Chondrocyte (in vitro differentiated cells): ENCODE measurements around the gene TBC1D14. TPM values are rescaled to one million over a fixed set of nuclear protein-coding genes. Genes with fewer than 3 reads are reported as not detected.

Source experiments
- DNase-seq: peaks from one replicate; pipeline ENCODE4 v3.0.0; 2021; ENCODE audit warnings: mixed read lengths, low spot score
- H3K27ac Mint-ChIP-seq: one replicate; pipeline ENCODE4 v1.8.0; 2021; ENCODE audit warnings: mild to moderate bottlenecking, moderate library complexity, mixed read lengths; ENCODE audit not compliant: unreplicated experiment
- H3K27me3 Mint-ChIP-seq: 2 replicates; pipeline ENCODE4 v1.8.0; 2021; ENCODE audit warnings: low read depth, mixed read lengths
- H3K36me3 Mint-ChIP-seq: 2 replicates; pipeline ENCODE4 v1.8.0; 2021; ENCODE audit warnings: low read depth, mixed read lengths
- H3K4me1 Mint-ChIP-seq: 2 replicates; pipeline ENCODE4 v1.8.0; 2021; ENCODE audit warnings: low read depth, mild to moderate bottlenecking, mixed read lengths
- H3K4me3 Mint-ChIP-seq: one replicate; pipeline ENCODE4 v1.8.0; 2021; ENCODE audit warnings: mild to moderate bottlenecking, moderate library complexity, mixed read lengths; ENCODE audit not compliant: unreplicated experiment
- H3K9me3 Mint-ChIP-seq: 2 replicates; pipeline ENCODE4 v1.8.0; 2021; ENCODE audit warnings: low read depth, mixed read lengths
- total RNA-seq: library from RNA; stranded (reverse); gene quantifications from 3 replicates; pipeline ENCODE4 v1.2.1, GENCODE V29; 2021
- TF ChIP-seq, protein P1 (sequence below): fragments of 200-600 bp; sonication (generic); IDR thresholded peaks from 2 replicates; pipeline ENCODE4 v1.5.0; 2021; ENCODE audit warnings: antibody characterized with exemption, mild to moderate bottlenecking, moderate library complexity

Gene TBC1D14
- total RNA-seq, 1 donor from 2014 or later, result 25.2 TPM

DNA sequence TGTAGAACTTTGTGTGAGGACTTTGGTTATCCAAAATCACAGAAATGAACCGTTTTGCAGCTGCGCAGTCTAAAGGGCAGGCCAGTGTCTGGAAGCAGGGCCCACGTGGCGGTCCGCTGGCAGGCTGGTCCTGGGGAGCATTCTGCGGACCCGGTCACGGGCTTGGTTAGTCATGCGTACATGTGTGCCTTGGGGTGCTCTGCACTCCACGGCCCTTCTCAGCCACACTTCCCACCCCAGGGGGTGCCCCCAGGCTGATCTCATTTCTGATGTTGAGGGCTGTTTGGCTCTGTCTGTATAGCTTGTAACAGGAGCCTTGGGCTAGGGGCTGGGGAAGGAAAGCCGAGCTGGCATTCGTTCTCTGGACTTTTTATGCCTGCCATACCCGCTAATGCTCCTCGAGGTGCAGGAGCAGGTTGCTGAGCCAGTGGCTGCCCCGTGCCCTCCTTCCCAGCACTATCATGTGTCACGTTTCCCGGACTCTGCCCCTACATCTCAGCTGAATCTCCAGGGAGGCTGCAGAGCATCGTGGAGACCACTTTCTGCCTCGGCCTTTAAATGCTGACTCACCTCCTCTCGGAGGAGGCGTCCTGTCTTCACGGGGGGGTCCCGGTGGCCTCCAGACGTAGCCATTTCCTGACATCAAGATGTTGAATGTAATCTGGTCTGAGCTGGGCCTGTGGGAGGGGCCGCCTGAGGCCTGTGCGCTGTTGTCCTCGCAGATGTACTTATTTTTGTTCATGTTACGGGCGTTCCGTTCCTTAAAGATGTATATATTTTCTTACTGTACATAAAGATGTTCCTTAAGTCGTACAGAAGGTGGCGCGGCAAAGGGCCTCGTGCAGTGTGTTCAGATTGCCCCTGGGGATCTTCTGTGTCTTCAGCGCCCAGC, 122.2 kb downstream of the TBC1D14 start:
- DNase-seq, result no peak
- Mint-ChIP-seq H3K9me3 (no peaks in the 10 kb centered on the region), H3K36me3 (peaks cover 15% of the 10 kb centered on the region), H3K27ac (peak overlapping the region; percentile 78), H3K4me3 (no peak overlapping the region), H3K27me3 (no peaks in the 10 kb centered on the region), H3K4me1 (peaks cover 34% of the 10 kb centered on the region)
- TF ChIP-seq, protein P1, sequence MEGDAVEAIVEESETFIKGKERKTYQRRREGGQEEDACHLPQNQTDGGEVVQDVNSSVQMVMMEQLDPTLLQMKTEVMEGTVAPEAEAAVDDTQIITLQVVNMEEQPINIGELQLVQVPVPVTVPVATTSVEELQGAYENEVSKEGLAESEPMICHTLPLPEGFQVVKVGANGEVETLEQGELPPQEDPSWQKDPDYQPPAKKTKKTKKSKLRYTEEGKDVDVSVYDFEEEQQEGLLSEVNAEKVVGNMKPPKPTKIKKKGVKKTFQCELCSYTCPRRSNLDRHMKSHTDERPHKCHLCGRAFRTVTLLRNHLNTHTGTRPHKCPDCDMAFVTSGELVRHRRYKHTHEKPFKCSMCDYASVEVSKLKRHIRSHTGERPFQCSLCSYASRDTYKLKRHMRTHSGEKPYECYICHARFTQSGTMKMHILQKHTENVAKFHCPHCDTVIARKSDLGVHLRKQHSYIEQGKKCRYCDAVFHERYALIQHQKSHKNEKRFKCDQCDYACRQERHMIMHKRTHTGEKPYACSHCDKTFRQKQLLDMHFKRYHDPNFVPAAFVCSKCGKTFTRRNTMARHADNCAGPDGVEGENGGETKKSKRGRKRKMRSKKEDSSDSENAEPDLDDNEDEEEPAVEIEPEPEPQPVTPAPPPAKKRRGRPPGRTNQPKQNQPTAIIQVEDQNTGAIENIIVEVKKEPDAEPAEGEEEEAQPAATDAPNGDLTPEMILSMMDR, result no peak

DNA sequence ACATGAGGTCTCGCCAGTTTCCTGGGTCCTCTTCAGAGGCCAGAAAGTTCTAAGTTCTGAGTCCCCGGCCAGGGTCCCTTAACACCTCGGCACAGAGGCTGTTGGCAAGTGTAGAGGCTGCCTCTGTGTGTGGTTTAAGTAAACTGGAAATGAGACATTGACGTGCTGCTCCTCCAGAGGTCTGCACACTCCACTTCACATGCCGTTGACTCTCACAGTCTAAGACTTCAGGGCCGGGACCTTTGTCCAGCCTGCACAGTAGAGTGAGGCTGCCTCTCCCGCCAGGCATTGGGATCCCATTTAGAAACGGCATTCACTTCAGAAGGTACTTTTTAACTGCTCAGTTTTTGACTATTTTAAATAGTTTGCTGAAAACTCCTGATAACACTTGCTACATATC, 123.0 kb downstream of the TBC1D14 start:
- H3K27me3 Mint-ChIP-seq, result no peaks in the 10 kb centered on the region
- H3K9me3 Mint-ChIP-seq, result no peaks in the 10 kb centered on the region
- peaks cover 42% of the 10 kb centered on the region for H3K4me1 Mint-ChIP-seq
- TF ChIP-seq, protein P1, result no peak
- no peak for DNase-seq
- peak overlapping the region; percentile 78 for H3K27ac Mint-ChIP-seq
- H3K36me3 Mint-ChIP-seq, result peaks cover 15% of the 10 kb centered on the region
- H3K4me3 Mint-ChIP-seq, result no peak overlapping the region

DNA sequence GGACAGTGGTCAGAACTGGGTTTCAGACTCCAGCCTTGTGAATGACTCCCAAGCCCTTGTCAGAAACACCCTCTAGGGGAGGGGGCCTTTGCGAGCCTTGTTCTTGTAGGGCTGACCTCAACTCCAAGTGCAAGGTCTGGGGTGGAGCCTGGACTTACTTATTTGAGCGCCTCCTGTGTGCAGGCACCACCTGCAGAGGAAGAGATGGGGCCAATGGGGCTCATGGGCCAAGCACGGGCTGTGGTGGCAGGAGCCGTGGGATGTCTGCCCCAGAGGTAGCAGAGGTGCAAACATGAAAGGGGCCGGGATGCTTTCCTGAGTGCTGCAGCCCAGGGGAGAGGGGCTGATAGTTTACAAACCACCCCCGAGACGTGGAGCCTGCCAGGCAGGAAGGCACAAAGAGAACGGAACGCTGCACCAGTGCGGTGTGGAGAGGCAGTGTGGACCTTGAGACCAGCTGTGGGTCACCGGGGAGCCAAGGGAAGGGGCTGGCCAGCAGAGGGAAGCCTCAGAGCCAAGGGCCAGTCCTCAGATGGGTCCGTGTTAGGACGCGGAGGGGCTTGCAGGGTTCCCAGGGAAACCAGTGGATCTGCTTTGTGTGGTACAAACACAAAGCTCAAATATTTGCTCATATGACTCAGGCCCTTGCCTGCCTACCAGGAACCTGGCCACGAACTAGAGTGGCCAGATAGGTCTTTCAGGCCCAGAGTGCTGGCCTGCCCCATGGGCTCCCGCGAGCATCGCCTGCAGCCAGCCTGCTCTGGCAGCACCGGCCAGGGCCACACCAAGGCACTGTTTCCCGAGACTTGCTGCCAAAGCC, 124.8 kb downstream of the TBC1D14 start:
- peaks cover 8% of the 10 kb centered on the region for H3K36me3 Mint-ChIP-seq
- no peak overlapping the region for H3K4me3 Mint-ChIP-seq
- TF ChIP-seq, protein P1, result no peak
- peaks cover 42% of the 10 kb centered on the region for H3K4me1 Mint-ChIP-seq
- peak; percentile 66 for DNase-seq
- H3K9me3 Mint-ChIP-seq, result no peaks in the 10 kb centered on the region
- no peaks in the 10 kb centered on the region for H3K27me3 Mint-ChIP-seq
- H3K27ac Mint-ChIP-seq, result peak overlapping the region; percentile 41

DNA sequence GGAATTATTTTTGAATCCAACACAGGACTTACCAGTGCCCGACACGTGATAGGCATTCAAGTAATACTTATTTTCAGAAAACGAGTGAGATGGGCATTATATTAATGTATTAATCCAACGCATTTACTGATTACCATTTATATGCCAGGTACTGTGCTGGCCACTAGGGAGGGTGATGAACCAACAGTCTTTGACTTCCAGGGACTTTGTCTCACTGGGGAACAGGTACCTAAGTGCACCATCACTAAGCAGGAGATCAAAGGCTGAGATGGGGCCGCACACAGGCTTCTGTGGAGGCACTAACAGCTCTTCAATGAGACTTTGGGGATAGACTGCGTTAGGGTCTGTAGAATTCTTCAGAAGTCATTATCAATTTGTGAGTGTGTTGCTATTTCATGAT, 127.8 kb downstream of the TBC1D14 start:
- TF ChIP-seq, protein P1, result peak; percentile 33
- Mint-ChIP-seq H3K4me3 (no peak overlapping the region), H3K4me1 (peaks cover 36% of the 10 kb centered on the region), H3K36me3 (no peaks in the 10 kb centered on the region), H3K27me3 (no peaks in the 10 kb centered on the region), H3K27ac (peak overlapping the region; percentile 62), H3K9me3 (no peaks in the 10 kb centered on the region)
- no peak for DNase-seq

DNA sequence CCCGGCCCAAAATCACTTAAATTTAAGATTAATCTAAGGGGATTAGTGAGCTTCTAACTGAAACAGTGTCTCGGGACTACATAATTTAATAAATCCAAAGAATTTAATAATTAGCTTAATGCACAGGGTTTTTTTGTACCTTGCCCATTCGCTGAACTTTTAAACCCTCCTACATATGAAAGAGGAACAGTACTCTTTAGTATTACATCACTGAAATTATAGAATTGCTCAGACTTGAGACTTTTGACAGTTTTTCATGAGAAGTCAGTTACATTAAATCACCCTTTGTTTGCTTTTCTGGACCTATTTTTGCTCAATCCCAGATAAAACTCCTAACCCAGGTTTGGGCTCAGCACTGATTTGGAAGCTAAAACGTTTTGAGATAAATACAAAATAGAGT, 131.1 kb downstream of the TBC1D14 start:
- no peaks in the 10 kb centered on the region for H3K36me3 Mint-ChIP-seq
- H3K27me3 Mint-ChIP-seq, result no peaks in the 10 kb centered on the region
- peaks cover 42% of the 10 kb centered on the region for H3K4me1 Mint-ChIP-seq
- no peak overlapping the region for H3K4me3 Mint-ChIP-seq
- TF ChIP-seq, protein P1, result no peak
- no peak overlapping the region for H3K27ac Mint-ChIP-seq
- no peak for DNase-seq
- H3K9me3 Mint-ChIP-seq, result no peaks in the 10 kb centered on the region
